HFFc6 (cell line): ENCODE results near the gene CCDC77. TPM values are rescaled to one million over a fixed set of nuclear protein-coding genes. Genes with fewer than 3 reads are reported as not detected.
A peak's percentile ranks its signal among the peaks of the same experiment; 100 is the strongest.

ENCODE experiments used
- DNase-seq: peaks from one replicate; pipeline ENCODE4 v3.0.0-alpha.2; 2018
- H3K27ac Mint-ChIP-seq: 2 replicates; pipeline ENCODE4 v1.8.0; 2020; ENCODE audit warnings: mild to moderate bottlenecking, mixed read lengths
- H3K27me3 Mint-ChIP-seq: 2 replicates; pipeline ENCODE4 v1.8.0; 2021; ENCODE audit warnings: mild to moderate bottlenecking, moderate library complexity, mixed read lengths; ENCODE audit not compliant: insufficient read depth
- H3K36me3 Mint-ChIP-seq: 2 replicates; pipeline ENCODE4 v1.8.0; 2021; ENCODE audit warnings: low read depth, mixed read lengths
- H3K4me1 Mint-ChIP-seq: 2 replicates; pipeline ENCODE4 v1.8.0; 2020; ENCODE audit warnings: low read depth, mixed read lengths
- H3K4me3 Mint-ChIP-seq: 2 replicates; pipeline ENCODE4 v1.8.0; 2020; ENCODE audit warnings: mild to moderate bottlenecking, moderate library complexity, mixed read lengths
- H3K9me3 Mint-ChIP-seq: 2 replicates; pipeline ENCODE4 v1.8.0; 2020; ENCODE audit warnings: mild to moderate bottlenecking, mixed read lengths
- CTCF ChIP-seq: fragments of 200-600 bp; sonication (generic); IDR thresholded peaks from 2 replicates; pipeline ENCODE4 v1.5.0; 2021; ENCODE audit warnings: antibody characterized with exemption, mild to moderate bottlenecking
- total RNA-seq, 6 experiments: library from RNA; stranded (reverse); fragmentation: NEBNext Ultra II Directional; extraction: Animal tissue kit (Norgen Biotek cat#: 25700); gene quantifications; 2 replicates in 1 of 6; 3 replicates in 5 of 6; pipeline ENCODE4 v1.2.3, GENCODE V29; 2021

Gene CCDC77
- total RNA-seq, 6 experiments from 2014 or later, result 7.7 to 12.6 (median 11.6) TPM

DNA sequence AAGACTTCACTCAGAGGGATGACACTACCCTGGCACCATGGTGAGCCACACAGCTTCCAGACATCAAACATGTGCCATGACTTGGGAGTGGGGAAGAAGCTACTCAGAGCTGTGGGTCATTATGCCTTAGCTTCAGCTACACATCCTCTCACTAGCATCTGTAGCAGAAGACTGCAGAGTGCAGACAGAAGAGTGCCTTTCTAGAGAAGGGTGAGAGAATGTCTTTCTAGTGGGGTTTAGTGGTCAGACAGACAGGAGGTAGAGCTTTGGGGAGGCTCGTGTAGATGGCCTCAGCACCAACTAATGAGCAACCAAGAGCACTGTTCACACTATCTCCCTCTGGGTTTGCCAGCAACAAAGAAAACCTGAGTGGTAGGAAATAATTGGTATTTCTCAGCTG is 53.4 kb downstream of the CCDC77 start:
- H3K27me3 Mint-ChIP-seq, result peaks cover 38% of the 10 kb centered on the region

DNA sequence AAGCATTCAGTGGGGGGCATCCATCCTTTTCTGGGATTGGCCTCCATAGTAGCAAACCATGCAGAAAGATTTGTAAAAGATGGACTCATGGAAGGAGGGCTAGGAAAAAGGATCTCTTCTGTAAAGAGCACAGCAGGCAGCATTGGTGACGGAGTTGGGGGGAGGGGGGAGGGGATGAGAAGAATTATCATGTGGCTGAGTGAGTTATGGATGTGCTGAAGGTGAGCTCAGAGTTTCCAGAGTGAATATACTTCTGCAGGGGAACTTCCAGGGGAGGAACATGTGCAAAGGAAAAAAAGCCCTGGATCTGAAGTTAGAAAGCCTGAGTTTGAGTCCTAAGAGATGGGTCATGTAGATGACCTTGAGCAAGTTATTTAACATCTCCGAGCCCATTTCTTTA is 54.4 kb downstream of the CCDC77 start:
- Mint-ChIP-seq H3K9me3 (no peaks in the 10 kb centered on the region), H3K4me3 (no peak overlapping the region), H3K27ac (no peak overlapping the region), H3K4me1 (peaks cover 1% of the 10 kb centered on the region; the same call in 1 of the 2 replicates), H3K27me3 (peaks cover 37% of the 10 kb centered on the region), H3K36me3 (no peaks in the 10 kb centered on the region; the same call in 1 of the 2 replicates)
- DNase-seq, result no peak
- no peak for TF ChIP-seq CTCF

More for the DNA sequence above, 53.4 kb downstream of the CCDC77 start:
- Mint-ChIP-seq H3K4me1 (no peaks in the 10 kb centered on the region), H3K4me3 (no peak overlapping the region), H3K9me3 (no peaks in the 10 kb centered on the region), H3K36me3 (no peaks in the 10 kb centered on the region), H3K27ac (no peak overlapping the region)
- no peak for DNase-seq
- TF ChIP-seq CTCF, result no peak

DNA sequence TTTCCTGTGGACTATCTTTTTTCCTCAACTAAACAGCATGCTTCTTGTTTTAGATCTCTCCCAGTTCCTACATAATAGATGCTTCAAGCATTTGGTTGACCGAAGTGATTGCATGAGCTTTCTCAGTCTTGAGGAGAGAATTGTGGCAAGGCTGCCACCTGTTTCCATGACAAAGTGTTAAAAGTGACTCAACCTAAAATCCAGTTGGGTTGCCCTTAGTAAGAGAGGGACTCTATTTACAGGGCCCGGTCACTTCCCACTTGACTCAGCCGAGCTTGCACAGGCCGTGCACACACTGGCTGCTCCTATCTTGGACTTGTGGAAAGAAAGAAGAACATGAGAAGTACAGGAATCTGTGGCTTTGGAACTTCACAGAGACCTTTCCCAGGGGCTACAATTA is 56.2 kb downstream of the CCDC77 start:
- peaks cover 48% of the 10 kb centered on the region for H3K27me3 Mint-ChIP-seq
- DNase-seq, result no peak
- no peak overlapping the region for H3K4me3 Mint-ChIP-seq

DNA sequence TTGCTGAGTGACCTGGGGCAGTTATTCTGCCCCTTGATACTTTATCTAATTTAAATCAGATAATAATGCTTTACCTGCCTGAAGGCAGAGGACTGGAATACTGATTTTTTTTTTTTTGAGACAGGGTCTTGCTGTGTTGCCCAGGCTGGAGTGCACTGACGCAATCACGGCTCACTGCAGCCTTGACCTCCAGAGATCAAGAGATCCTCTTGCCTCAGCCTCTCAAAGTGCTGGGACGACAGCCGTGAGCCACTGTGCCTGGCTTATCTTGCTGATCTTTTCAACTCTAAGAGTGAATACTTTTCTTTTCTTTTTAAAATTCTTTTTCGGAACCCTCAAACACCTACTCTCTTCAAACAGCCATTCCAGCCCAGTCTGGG is 57.6 kb downstream of the CCDC77 start:
- Mint-ChIP-seq H3K36me3 (no peaks in the 10 kb centered on the region; the same call in 1 of the 2 replicates), H3K4me3 (no peak overlapping the region), H3K4me1 (peaks cover 5% of the 10 kb centered on the region; the same call in 1 of the 2 replicates), H3K9me3 (no peaks in the 10 kb centered on the region), H3K27ac (no peak overlapping the region), H3K27me3 (peaks cover 45% of the 10 kb centered on the region)
- no peak for DNase-seq
- TF ChIP-seq CTCF, result no peak

More for the DNA sequence above, 56.2 kb downstream of the CCDC77 start:
- H3K36me3 Mint-ChIP-seq, result no peaks in the 10 kb centered on the region; the same call in 1 of the 2 replicates
- no peak overlapping the region for H3K27ac Mint-ChIP-seq
- peaks cover 5% of the 10 kb centered on the region; the same call in 1 of the 2 replicates for H3K4me1 Mint-ChIP-seq
- no peaks in the 10 kb centered on the region for H3K9me3 Mint-ChIP-seq
- no peak for TF ChIP-seq CTCF

GRCh38 chr12:459430-460258 is 58.2 kb downstream of the CCDC77 start, which contains the start of gene B4GALNT3:
Gene B4GALNT3 (plus strand): TSS chr12:459939. CDS start chr12:460377, 438 bp downstream.
- no peak for DNase-seq
- TF ChIP-seq CTCF, result no peak
- H3K27ac Mint-ChIP-seq, result no peak within 1 kb of the TSS
- H3K27me3 Mint-ChIP-seq, result peaks cover 48% of the 10 kb centered on the region
- no peaks in the 10 kb centered on the region; the same call in 1 of the 2 replicates for H3K36me3 Mint-ChIP-seq
- no peaks in the 10 kb centered on the region for H3K9me3 Mint-ChIP-seq
- peak within 1 kb of the TSS; percentile 62; the same call in 1 of the 2 replicates for H3K4me3 Mint-ChIP-seq
- peaks cover 5% of the 10 kb centered on the region; the same call in 1 of the 2 replicates for H3K4me1 Mint-ChIP-seq
